ENCODE measurements around the gene OCRL. TPM values are rescaled to one million over a fixed set of nuclear protein-coding genes. Genes with fewer than 3 reads are reported as not detected.

OCRL gene
- polyA plus RNA-seq, 1 experiment, result 16.4 TPM

DNA sequence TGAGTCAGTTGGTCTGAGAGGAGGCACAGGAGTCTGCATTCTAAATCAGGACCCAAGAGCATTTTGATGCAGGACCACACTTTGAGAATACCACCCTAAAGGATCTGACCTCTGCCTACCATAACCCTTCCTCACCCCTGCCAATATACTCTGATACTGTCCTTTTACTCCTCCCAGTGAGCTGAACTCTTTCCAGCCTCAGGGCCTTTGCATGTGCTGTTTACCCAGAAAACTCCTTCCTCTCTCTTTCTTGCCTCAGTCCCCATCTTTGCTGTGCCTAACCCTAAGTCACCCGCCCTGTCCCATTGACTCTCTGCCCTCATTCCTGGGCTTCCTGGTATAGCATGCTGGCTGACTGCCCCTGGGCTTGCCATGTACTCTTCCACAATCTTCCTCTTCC is 54.7 kb downstream of the OCRL start:
- ChIA-PET POLR2A (no interaction called here), CTCF (no interaction called here)
- H3K27me3 ChIP-seq (ENCODE audit: control insufficient read depth, insufficient read depth, low read length), result no peaks in the 10 kb centered on the region
- no peaks in the 10 kb centered on the region for H3K36me3 ChIP-seq (ENCODE audit: control insufficient read depth, insufficient read depth, low read length)
- DNase-seq (ENCODE audit: low read depth), result no peak
- H3K4me3 ChIP-seq (ENCODE audit: low read depth, low read length), result no peak overlapping the region
- TF ChIP-seq, protein P1, sequence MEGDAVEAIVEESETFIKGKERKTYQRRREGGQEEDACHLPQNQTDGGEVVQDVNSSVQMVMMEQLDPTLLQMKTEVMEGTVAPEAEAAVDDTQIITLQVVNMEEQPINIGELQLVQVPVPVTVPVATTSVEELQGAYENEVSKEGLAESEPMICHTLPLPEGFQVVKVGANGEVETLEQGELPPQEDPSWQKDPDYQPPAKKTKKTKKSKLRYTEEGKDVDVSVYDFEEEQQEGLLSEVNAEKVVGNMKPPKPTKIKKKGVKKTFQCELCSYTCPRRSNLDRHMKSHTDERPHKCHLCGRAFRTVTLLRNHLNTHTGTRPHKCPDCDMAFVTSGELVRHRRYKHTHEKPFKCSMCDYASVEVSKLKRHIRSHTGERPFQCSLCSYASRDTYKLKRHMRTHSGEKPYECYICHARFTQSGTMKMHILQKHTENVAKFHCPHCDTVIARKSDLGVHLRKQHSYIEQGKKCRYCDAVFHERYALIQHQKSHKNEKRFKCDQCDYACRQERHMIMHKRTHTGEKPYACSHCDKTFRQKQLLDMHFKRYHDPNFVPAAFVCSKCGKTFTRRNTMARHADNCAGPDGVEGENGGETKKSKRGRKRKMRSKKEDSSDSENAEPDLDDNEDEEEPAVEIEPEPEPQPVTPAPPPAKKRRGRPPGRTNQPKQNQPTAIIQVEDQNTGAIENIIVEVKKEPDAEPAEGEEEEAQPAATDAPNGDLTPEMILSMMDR (IDR thresholded peaks at IDR 0.05; ENCODE audit: insufficient read depth, low read depth, low read length), result no peak

DNA sequence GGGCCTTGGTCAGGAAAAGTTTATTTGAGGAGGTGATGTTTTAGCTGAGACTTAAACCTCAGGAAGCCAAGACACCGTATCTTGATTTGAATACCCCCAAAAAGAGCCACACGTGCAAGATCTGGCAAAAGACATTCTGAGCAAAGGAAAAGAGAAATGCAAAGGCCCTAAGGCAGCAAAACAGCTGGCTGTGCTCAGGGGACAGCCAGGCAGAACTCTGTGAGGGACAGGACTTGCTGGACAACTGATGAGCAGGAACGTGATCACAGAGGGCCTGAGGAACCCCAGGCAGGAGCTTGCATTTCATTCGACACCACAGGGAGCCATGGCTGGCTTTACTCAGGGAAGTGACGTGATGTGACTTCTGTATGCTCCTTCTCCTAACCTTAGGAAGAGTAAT is 56.0 kb downstream of the OCRL start:
- H3K27me3 ChIP-seq (ENCODE audit: control insufficient read depth, insufficient read depth, low read length), result no peaks in the 10 kb centered on the region
- TF ChIP-seq, protein P1 (IDR thresholded peaks at IDR 0.05; ENCODE audit: insufficient read depth, low read depth, low read length), result no peak
- H3K36me3 ChIP-seq (ENCODE audit: control insufficient read depth, insufficient read depth, low read length), result no peaks in the 10 kb centered on the region
- no peak for DNase-seq (ENCODE audit: low read depth)
- POLR2A ChIA-PET, result no interaction called here
- no peak overlapping the region for H3K4me3 ChIP-seq (ENCODE audit: low read depth, low read length)
- CTCF ChIA-PET, result no interaction called here

DNA sequence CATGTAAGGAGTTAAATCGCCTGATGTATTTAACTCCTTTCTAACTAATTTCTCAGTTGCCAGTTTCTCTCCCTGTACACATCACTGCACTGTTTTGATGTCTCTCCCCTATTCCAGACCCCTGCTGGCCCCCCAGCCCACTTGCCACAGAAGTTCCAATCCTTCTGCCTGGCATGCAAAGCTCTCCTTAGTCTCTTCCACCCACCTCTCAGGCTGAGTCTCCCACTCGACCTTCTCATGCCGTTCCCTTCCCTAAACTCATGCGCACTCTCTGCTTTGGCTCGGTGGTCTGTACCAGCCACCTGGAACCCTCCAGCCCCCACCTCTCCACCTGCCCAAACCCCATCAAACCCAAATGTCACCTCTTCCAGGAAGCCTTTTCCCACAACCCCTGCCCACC is 57.8 kb downstream of the OCRL start:
- no peak overlapping the region for H3K4me3 ChIP-seq (ENCODE audit: low read depth, low read length)
- H3K36me3 ChIP-seq (ENCODE audit: control insufficient read depth, insufficient read depth, low read length), result no peaks in the 10 kb centered on the region
- POLR2A ChIA-PET, result no interaction called here
- CTCF ChIA-PET, result no interaction called here
- DNase-seq (ENCODE audit: low read depth), result no peak
- no peaks in the 10 kb centered on the region for H3K27me3 ChIP-seq (ENCODE audit: control insufficient read depth, insufficient read depth, low read length)
- TF ChIP-seq, protein P1 (IDR thresholded peaks at IDR 0.05; ENCODE audit: insufficient read depth, low read depth, low read length), result no peak

DNA sequence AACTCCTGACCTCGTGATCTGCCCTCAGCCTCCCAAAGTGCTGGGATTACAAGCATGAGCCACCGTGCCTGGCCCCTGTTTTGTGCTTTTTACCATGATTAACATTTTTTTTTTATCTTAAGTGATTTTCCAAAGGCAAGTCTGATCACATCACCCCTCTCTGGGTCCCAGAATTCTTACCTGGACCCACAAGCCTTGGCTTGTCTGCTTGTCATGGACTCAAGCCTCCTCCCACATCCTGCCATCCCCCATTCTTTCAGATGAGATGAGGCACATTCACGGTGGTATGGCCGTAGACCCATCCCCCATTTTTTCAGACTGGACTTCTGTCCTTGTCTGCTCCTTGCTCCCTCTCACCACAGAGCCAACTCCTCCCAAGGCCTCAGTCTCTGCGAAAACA is 59.4 kb downstream of the OCRL start:
- TF ChIP-seq, protein P1 (IDR thresholded peaks at IDR 0.05; ENCODE audit: insufficient read depth, low read depth, low read length), result no peak
- no peak for DNase-seq (ENCODE audit: low read depth)
- H3K27me3 ChIP-seq (ENCODE audit: control insufficient read depth, insufficient read depth, low read length), result no peaks in the 10 kb centered on the region
- POLR2A ChIA-PET, result no interaction called here
- H3K36me3 ChIP-seq (ENCODE audit: control insufficient read depth, insufficient read depth, low read length), result no peaks in the 10 kb centered on the region
- H3K4me3 ChIP-seq (ENCODE audit: low read depth, low read length), result no peak overlapping the region
- CTCF ChIA-PET, result interaction anchor here (0.7 kb wide), 1 partner anchor 10 kb away, joined by 3 read pairs; no protein-coding TSS in a partner anchor

DNA sequence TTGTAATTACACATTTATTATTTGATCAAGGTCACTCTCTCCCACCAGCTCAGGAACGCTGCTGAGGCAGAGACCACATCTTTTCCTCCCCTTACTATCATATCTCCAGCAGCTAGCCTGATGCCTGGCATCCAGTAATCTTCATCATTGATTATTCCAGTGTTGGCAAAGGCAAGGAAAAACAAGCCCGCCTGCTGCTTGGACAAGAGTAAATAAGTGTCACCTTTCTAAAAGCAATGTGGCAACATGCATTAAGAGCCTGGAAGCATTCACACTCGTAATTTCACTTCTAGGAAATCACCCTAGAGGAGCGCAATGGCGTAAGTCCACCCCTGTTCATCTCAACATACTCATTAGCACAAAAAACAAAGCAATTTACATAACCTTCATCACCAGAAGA is 59.9 kb downstream of the OCRL start:
- no peaks in the 10 kb centered on the region for H3K36me3 ChIP-seq (ENCODE audit: control insufficient read depth, insufficient read depth, low read length)
- TF ChIP-seq, protein P1 (IDR thresholded peaks at IDR 0.05; ENCODE audit: insufficient read depth, low read depth, low read length), result no peak
- no peak overlapping the region for H3K4me3 ChIP-seq (ENCODE audit: low read depth, low read length)
- ChIA-PET POLR2A (no interaction called here), CTCF (no interaction called here)
- no peaks in the 10 kb centered on the region for H3K27me3 ChIP-seq (ENCODE audit: control insufficient read depth, insufficient read depth, low read length)
- no peak for DNase-seq (ENCODE audit: low read depth)
